GM21825 (cell line): ENCODE data around the gene TMEM82.

ENCODE experiments used
- ATAC-seq: cut with Tn5 transposase; IDR thresholded peaks from one replicate; pipeline ENCODE4 v1.9.1; 2021; ENCODE audit warnings: mild to moderate bottlenecking, moderate library complexity; ENCODE audit not compliant: unreplicated experiment

TMEM82 gene

GRCh38 chr1:15734901-15735300, 7.4 kb upstream of the TMEM82 start:
- ATAC-seq: no peak

DNA sequence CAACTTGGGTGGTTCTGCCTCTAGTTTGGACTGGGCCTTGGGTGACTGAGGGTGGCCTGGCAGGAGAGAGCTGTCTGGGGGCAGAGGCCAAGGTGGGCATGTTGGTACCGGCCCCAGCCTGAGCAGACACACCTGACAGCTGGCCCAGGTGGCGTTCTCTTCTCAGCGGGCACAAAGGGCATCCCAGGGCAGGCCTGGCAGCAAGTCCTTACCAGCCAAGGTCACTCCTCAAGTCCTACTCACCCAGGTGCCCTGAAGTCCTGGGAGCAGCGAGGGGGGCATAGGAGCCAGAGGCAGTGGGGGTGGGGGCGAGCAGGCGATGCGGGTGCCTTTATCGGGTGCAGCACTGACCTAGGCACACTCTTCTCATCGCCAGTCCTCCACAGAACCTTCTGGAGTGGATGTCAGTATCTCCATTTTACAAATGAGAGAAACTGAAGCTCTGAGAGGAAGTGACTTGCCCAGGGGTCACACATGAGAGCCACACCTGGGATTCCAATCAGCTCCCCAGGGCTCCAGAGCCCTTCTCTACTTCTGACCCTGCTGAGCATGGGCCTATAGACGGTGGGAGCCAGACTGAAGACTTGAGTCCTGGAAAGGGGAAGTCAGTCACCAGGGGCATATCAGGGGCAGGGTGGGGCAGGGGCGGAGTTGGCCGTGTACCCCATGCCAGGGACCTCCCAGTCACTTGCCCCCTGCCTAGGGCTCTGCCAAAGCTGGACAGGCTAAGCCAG, 6.8 kb upstream of the TMEM82 start:
- no peak for ATAC-seq

DNA sequence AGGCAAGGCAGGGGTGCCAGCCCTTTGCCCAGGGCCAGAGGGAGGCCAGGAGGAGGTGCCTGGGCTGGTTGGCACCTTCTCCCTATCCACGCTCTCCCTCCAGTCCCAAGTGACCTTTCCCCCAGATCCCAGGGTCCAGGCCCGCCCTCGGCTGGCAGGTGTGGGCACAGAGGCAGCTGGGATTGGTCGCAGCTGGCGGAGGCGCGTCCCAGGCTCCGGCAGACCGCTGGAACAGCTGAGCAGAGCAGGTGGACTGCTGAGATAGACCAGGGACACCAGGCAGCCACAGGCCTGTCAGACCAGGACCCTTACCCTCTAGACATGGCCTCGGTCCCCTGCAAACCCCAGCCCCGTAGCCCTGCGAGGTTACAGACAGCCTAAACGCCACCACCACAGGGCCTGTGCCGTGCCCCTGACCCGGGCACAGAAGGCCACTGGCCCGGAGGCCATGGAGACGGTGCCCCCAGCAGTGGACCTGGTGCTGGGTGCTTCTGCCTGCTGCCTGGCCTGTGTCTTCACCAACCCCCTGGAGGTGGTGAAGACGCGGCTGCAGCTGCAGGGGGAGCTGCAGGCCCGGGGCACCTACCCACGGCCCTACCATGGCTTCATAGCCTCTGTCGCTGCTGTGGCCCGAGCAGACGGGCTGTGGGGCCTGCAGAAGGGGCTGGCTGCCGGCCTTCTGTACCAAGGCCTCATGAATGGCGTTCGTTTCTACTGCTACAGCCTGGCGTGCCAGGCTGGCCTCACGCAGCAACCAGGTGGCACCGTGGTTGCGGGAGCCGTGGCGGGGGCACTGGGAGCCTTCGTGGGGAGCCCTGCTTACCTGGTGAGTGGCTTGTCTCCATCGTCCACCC, 6.0 kb upstream of the TMEM82 start, which contains the start of gene SLC25A34:
Gene SLC25A34, plus strand, starts transcription at position 221 of the 854 bp plus-strand sequence. Its CDS starts 228 bp downstream, at position 449.
- ATAC-seq: no peak

DNA sequence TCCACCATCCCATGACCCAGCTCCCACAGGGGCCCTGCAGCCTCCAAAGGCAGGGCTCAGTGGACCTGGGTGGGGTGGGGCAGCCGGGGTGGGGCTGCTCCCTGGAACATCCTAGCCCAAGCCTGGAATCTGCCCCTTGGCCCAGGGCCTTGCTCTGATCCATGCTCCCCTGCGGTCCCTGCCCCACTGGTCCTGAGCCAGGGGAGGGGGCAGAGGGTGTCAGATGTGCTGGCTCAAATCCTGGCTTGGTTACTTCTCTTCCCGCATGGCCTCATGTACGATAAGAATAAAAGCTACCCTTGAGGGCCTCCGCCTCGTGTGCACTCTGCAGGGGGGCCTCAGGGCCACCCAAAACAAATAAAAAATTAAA, 5.4 kb upstream of the TMEM82 start:
- ATAC-seq: no peak

DNA sequence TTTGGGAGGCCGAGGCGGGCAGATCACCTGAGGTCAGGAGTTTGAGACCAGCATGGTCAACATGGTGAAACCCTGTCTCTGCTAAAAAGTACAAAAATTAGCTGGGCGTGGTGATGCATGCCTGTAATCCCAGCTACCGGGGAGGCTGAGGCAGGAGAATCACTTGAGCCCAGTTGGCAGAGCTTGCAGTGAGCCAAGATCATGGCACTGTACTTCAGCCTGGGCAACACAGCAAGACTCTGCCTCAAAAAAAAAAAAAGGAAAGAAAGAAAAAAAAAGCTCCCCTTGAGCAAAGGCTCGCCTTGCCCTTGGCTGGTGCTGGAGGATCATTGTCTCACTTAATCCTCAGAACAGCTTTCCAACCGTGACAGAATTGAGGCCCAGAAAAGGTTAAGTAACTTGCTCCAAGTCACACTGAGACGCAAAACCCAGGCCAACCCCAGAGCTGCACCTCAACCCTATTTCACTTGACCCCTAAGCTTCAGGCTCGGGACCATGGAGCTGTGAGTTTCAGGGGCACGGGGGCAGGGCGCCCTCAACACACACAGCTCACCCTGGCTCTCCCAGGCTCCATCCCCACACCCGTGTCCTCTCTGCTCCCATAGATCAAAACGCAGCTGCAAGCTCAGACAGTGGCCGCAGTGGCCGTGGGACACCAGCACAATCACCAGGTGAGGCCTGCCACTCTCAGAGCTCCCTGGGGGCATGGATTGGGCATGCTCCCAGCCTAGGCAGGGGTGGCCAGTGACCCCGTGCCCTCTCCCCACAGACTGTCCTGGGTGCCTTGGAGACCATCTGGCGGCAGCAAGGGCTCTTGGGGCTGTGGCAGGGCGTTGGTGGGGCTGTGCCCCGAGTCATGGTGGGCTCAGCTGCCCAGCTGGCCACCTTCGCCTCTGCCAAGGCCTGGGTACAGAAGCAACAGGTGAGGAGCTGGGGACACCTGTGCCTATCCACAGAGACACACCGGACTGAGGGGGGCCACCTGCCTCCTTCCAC, 4.7 kb upstream of the TMEM82 start:
- ATAC-seq: no peak

DNA sequence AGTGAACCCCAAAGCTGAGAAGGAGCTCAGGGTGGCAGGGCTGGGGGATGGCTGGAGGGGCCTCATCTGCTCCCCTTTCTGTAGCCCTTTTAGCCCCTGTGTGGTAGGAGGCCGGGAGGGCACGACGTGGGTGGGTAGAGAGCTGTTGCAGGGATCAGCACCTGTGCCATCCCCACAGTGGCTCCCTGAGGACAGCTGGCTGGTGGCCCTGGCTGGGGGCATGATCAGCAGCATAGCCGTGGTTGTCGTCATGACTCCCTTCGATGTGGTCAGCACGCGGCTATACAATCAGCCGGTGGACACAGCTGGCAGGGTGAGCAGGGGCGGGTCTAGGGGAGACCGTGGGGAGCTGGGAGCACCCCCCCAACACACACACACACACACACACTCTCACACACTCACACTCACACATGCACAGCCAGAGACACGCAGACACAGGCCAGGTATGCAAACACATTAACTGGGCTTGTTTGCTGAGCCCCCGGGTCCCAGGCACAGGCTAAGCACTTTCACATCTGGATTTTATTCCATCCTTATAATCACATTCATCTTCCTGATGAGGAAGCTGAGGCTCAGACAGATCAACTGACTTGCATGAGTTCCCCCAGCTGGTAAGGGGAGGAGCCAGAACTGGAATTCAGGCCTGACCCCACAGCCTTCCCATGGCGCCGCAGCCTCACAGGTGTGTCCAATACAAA, 3.7 kb upstream of the TMEM82 start:
- ATAC-seq: no peak

GRCh38 chr1:15739259-15739658, 3.0 kb upstream of the TMEM82 start:
- ATAC-seq: no peak

DNA sequence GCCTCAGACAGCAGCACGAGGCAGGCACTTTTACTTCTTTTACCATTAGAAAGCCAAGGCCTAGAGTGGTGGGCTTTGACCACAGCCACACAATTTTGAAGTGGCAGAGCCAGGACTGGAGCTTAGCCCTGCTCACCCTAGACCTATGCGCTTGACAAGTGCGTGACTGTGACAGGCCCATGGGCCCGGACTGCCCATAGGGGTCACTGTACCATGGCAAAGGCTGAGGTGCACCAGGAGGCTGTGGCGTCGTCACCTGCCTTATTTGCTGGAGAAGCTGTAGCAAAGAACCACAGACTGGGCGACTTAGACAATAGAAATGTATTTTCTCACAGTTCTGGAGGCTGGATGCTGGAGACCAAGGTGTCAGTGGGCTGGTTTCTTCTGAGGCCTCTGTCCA, 2.6 kb upstream of the TMEM82 start:
- no peak for ATAC-seq

DNA sequence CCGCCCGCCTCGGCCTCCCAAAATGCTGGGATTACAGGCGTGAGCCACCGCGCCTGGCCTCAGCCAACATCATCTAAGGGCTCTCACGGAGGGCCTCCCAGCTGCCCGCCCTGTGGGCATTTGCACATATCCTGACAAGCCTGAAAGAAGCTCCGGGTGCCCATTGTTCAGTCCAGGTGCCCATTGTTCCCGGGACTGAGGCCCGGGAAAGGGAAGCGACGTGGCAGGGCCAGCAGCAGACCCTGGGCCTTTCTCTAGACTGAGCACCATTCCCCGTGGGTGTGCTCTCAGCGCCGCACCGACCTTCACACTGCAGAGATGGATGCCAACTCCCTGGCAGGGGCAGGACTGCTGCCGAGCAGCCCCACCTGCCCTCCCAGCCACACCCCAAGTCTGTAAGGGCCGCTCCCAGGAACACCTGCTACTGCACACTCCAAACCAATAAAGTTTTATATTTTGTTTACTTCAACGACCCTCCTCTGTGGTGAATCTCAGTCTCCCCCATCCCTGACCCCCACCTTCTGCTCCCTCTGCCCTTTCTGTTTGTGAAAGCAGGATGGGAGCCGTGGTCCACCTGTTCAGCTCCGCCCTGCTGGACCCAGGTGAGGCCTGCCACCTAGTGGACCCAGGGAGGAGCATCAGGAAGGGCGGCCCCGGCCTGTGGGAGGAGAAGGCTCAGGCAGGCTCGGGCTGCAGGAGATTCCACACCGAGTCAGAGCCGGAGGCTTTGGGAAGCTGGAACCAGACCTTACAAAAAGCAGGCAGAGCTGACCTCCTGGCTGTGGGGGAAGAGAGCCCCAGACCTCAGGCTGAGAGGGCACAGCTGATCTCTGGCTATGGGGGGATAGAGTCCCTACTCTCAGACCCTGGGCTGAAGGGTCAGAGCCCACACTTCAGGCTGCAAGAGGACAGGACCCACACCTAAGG, 1.1 kb upstream of the TMEM82 start:
- ATAC-seq: no peak

GRCh38 chr1:15744122-15744679, 1.9 kb downstream of the TMEM82 start:
- ATAC-seq: no peak

GRCh38 chr1:15747378-15747777, 5.1 kb downstream of the TMEM82 start:
- no peak for ATAC-seq

- ATAC-seq: no peak
Observed at GRCh38 chr1:15748264-15748663, 6.0 kb downstream of the TMEM82 start.

GRCh38 chr1:15748690-15749398, 6.5 kb downstream of the TMEM82 start:
- ATAC-seq: no peak

DNA sequence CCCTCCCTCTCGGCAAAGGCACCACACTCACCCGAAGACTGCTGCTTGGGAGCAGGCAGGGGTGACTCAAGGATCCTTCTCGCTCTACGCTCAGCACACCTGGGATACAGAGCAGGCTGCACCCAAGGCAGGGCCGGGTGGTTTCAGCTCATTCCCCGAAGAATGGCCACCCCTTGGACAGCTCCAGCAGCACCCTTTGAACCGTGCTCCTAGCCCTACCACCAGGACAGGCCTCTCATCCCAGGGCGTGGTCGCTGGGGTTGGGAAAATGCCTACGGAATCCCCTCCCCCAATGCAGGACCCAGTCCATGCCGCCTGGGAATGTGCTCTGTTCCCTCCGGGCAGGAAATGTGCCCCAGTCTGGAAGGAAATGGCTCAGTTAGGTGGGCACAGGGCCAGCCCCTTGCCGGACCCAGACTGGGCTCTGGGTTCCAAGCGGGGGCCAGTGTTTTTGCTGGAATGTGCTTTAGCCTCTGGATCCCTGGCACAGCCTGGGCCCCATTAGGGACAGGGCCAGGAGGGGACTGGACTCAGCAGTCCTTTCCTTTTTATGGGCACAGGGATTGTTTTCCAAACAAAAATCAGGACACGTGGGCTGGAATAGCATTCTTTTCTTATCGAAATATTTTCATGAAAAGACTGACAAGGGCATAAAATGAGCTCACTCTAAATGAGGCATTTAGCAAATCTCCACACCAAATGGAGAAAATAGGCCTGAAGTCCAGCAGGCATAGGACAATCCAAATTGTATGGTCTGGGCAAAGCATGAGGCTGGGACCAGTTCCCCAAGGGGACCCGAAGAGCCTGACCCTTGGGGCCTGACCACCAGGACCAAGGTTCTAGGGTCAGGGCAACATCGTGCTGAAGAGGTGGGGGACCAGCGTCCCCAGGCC, 7.3 kb downstream of the TMEM82 start:
- ATAC-seq: no peak

GRCh38 chr1:15750924-15751323, 8.6 kb downstream of the TMEM82 start:
- ATAC-seq: no peak

DNA sequence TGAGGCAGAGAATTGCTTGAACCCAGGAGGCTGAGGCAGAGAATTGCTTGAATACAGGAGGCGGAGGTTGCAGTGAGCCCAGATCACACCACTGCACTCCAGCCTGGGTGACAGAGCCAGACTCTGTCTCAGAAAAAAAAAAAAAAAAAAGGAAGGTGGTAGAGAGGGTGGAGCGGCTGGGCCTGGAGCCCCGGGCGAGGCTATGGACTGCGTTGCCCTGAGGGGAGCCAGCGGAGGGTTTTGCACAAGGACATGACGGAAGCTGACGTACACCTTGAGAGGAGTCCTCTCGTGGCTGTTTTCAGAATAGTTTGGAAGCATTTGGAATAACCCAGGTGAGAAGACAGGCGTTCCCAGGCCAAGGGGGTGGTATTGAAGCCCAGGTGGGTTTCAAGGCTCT, 9.4 kb downstream of the TMEM82 start:
- no peak for ATAC-seq

DNA sequence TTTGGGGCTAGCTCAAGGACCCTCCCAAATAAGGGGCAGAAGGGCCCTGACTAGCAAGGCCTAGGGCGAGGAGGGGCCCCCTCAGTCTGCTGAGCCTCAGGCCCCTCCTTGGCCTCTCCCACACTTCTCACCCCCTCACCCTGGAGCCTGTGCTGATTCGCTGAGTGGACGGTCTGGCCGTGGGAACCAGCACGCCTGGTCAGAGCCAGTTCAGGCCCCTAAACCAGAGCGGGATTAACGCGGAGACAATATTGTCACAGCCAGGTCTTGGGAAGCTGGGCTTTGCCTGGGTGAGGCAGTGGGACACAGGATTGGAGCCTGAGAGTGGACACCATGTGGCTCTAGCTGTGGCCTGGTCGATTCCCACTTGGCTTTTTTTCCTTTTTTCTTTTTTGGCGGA, 11.5 kb downstream of the TMEM82 start:
- ATAC-seq: no peak
